HepG2 (cell line): ENCODE measurements around the gene COQ10B. TPM values are rescaled to one million over a fixed set of nuclear protein-coding genes. Genes with fewer than 3 reads are reported as not detected.

Source experiments
- ATAC-seq: fragments of 200-7000 bp; cut with Tn5 transposase; 3 replicates; pipeline ENCODE4 v1.9.1; 2020; ENCODE audit warnings: mild to moderate bottlenecking, moderate library complexity
- BruUV-seq: library from RNA; stranded (reverse); fragments of 400-500 nt; replicated peaks from 2 replicates; lab custom pipeline; 2021; lab: Mats Ljungman, UMichigan
- CTCF ChIA-PET: fragments of 300-600 bp; formaldehyde crosslinking; extraction: SDS; loops from one replicate; lab custom pipeline; 2021; ENCODE audit warnings: low total read pairs, inconsistent platforms, low intra/inter-chr PET ratio; lab: Yijun Ruan, JAX
- POLR2A ChIA-PET: fragments of 350-600 bp; sonication (Branson Sonifier 250); formaldehyde crosslinking; loops from one replicate; lab custom pipeline; 2020; ENCODE audit warnings: antibody characterized with exemption, inconsistent platforms; lab: Yijun Ruan, JAX
- DNase-seq: peaks from one replicate; pipeline ENCODE4 v3.0.0-alpha.2; 2015; ENCODE audit warnings: low spot score
- FAIRE-seq: peaks from 3 replicates; lab custom pipeline; 2011; peaks lifted over from hg19 to GRCh38; lab: Jason Lieb, UNC
- H2AFZ ChIP-seq: one replicate; pipeline ENCODE4 v1.6.1; 2011; ENCODE audit warnings: low read length, inconsistent platforms
- H3K27ac ChIP-seq: fragments of 300-600 bp; 3 replicates; pipeline ENCODE4 v1.8.0; 2011; ENCODE audit warnings: mixed run types, mild to moderate bottlenecking, mixed read lengths, low read length, inconsistent platforms; ENCODE audit not compliant: insufficient read depth; ENCODE audit errors: extremely low read length
- H3K27me3 ChIP-seq, 2 experiments: fragments of 200-600 bp in 1 of 2; 2 replicates in 1 of 2; 3 replicates in 1 of 2; pipeline versions ENCODE4 v1.6.0 to v1.8.0; 2011; ENCODE audit warnings: low read length in 2 of 2, mild to moderate bottlenecking in 2 of 2, moderate library complexity in 2 of 2, inconsistent platforms in 1 of 2; ENCODE audit not compliant: insufficient read depth in 2 of 2, control insufficient read depth in 1 of 2
- H3K36me3 ChIP-seq, 2 experiments: fragments of 200-600 bp in 1 of 2; replicated peaks in 1 of 2; 2 replicates in 1 of 2; 3 replicates in 1 of 2; pipeline versions ENCODE4 v1.5.1 to v1.8.0; 2011; ENCODE audit warnings: low read length in 2 of 2, inconsistent platforms in 1 of 2; ENCODE audit not compliant: insufficient read depth in 2 of 2, control insufficient read depth in 1 of 2
- H3K4me1 ChIP-seq: 2 replicates; pipeline ENCODE4 v1.5.1; 2012; ENCODE audit warnings: low read length, inconsistent platforms; ENCODE audit not compliant: insufficient read depth
- H3K4me2 ChIP-seq: 2 replicates; pipeline ENCODE4 v1.6.0; 2011; ENCODE audit warnings: low read depth, low read length, inconsistent platforms
- H3K4me3 ChIP-seq, 3 experiments: fragments of 200-600 bp in 1 of 3; sonication (generic), shearing (Covaris generic) in 1 of 3; replicated peaks in 1 of 3; 2 replicates each; pipeline ENCODE4 v1.5.1; 2011 to 2016; ENCODE audit warnings: low read length in 3 of 3, inconsistent platforms in 2 of 3, low read depth in 2 of 3, mild to moderate bottlenecking in 2 of 3, control low read depth in 1 of 3, mixed read lengths in 1 of 3; ENCODE audit not compliant: insufficient read depth in 1 of 3
- H3K79me2 ChIP-seq: one replicate; pipeline ENCODE4 v1.6.1; 2011; ENCODE audit warnings: low read length, inconsistent platforms; ENCODE audit not compliant: insufficient read depth
- H3K9ac ChIP-seq: 2 replicates; pipeline ENCODE4 v1.6.0; 2011; ENCODE audit warnings: mild to moderate bottlenecking, low read depth, low read length, inconsistent platforms; ENCODE audit not compliant: insufficient read depth
- H3K9me3 ChIP-seq: 2 replicates; pipeline ENCODE4 v1.5.1; 2012; ENCODE audit warnings: mild to moderate bottlenecking, low read length
- H4K20me1 ChIP-seq: 2 replicates; pipeline ENCODE4 v1.6.0; 2011; ENCODE audit warnings: inconsistent platforms, mild to moderate bottlenecking, low read length, moderate library complexity; ENCODE audit not compliant: insufficient read depth
- AGO2 ChIP-seq: fragments of 200-400 bp; formaldehyde crosslinking; optimal IDR thresholded peaks from 2 replicates; pipeline ENCODE3; 2017; ENCODE audit warnings: mild to moderate bottlenecking, low read depth, low read length, moderate library complexity
- EHMT2 ChIP-seq: fragments of 200-600 bp; sonication (generic); IDR thresholded peaks from 2 replicates; pipeline ENCODE4 v1.7.0; 2017; ENCODE audit warnings: antibody characterized with exemption, low read depth, low read length, borderline replicate concordance
- FLYWCH1 ChIP-seq: sonication (generic); formaldehyde crosslinking; IDR thresholded peaks from 2 replicates; pipeline ENCODE4 v1.8.1; 2023; ENCODE audit warnings: mild to moderate bottlenecking, missing genetic modification reagents
- HNRNPLL ChIP-seq: fragments of 200-400 bp; formaldehyde crosslinking; IDR thresholded peaks from 2 replicates; pipeline ENCODE4 v1.6.1; 2017; ENCODE audit warnings: mild to moderate bottlenecking, low read depth, low read length; ENCODE audit not compliant: poor library complexity, severe bottlenecking
- KMT2A ChIP-seq: sonication (generic); formaldehyde crosslinking; IDR thresholded peaks from 2 replicates; pipeline ENCODE4 v1.4.0; 2020; ENCODE audit warnings: missing genetic modification reagents
- MIXL1 ChIP-seq: IDR thresholded peaks from 2 replicates; pipeline ENCODE4 v1.6.1; 2016
- MXD4 ChIP-seq: IDR thresholded peaks from 2 replicates; pipeline ENCODE4 v1.6.1; 2016; ENCODE audit warnings: mild to moderate bottlenecking, missing biosample characterization, missing genetic modification reagents
- NCOR1 ChIP-seq: fragments of 200-600 bp; sonication (generic); IDR thresholded peaks from 2 replicates; pipeline ENCODE4 v1.7.0; 2017; ENCODE audit warnings: antibody characterized with exemption, low read length, borderline replicate concordance
- PCBP2 ChIP-seq: fragments of 200-400 bp; formaldehyde crosslinking; optimal IDR thresholded peaks from 2 replicates; pipeline ENCODE3; 2018; ENCODE audit warnings: low read length, low read depth; ENCODE audit not compliant: poor library complexity, severe bottlenecking
- REPIN1 ChIP-seq: sonication (generic); formaldehyde crosslinking; IDR thresholded peaks from 2 replicates; pipeline ENCODE4 v1.8.0; 2022; ENCODE audit warnings: missing genetic modification reagents, low read depth, mild to moderate bottlenecking, borderline replicate concordance
- SIN3A ChIP-seq: IDR thresholded peaks from 2 replicates; pipeline ENCODE4 v1.6.1; 2011; ENCODE audit warnings: low read depth, mild to moderate bottlenecking, control low read depth, low read length, borderline replicate concordance
- TMF1 ChIP-seq: sonication (generic); formaldehyde crosslinking; IDR thresholded peaks from 2 replicates; pipeline ENCODE4 v1.8.1; 2022; ENCODE audit warnings: low read depth, missing genetic modification reagents
- ZNF256 ChIP-seq: sonication (generic); formaldehyde crosslinking; conservative IDR thresholded peaks from 2 replicates; pipeline ENCODE4 v1.4.0; 2020; ENCODE audit warnings: missing genetic modification reagents
- WGBS: methylation state at CpG from one replicate; pipeline ENCODE4 v1.1.6; 2017; ENCODE audit warnings: low lambda C conversion rate; 5-methylcytosine and 5-hydroxymethylcytosine counted together
- in situ Hi-C: cut with HindIII; loops from 2 replicates; pipeline ENCODE4 v1.10.0; 2017; ENCODE audit warnings: low pct_unique_long_range_greater_than_20kb; ENCODE audit not compliant: extremely low pct_ligation_motif_present
- intact Hi-C: fragments of 100-400 bp; cut with micrococcal nuclease; formaldehyde crosslinking; loops from one replicate; pipeline ENCODE4 v1.10.0; 2022; ENCODE audit not compliant: unreplicated experiment
- polyA plus RNA-seq, 8 experiments: library from polyadenylated mRNA; depleted of rRNA in 3 of 8; stranded (reverse) in 7 of 8; unstranded in 1 of 8; fragments of >200 nt; fragmentation: Illumina TruSeq in 4 of 8; extraction: Trizol in 4 of 8; gene quantifications; 2 replicates each; pipeline versions ENCODE4 v1.2.1 to v1.2.3, GENCODE V29; 2011 to 2016; ENCODE audit warnings: low read depth in 4 of 8, missing spikeins in 1 of 8, mixed read lengths in 1 of 8; ENCODE audit not compliant: insufficient read depth in 1 of 8
- total RNA-seq, 5 experiments: library from RNA; depleted of rRNA; stranded (reverse); fragments of >200 nt; fragmentation: Illumina TruSeq; extraction: Trizol; gene quantifications; 2 replicates each; pipeline ENCODE4 v1.2.3, GENCODE V29; 2016; ENCODE audit warnings: low read depth in 1 of 5
- TF ChIP-seq, protein P1 (sequence below): sonication (generic); formaldehyde crosslinking; IDR thresholded peaks from 2 replicates; pipeline ENCODE4 v1.4.0; 2020; ENCODE audit warnings: missing genetic modification reagents
- TF ChIP-seq, protein P2 (sequence below): sonication (generic); formaldehyde crosslinking; IDR thresholded peaks from 2 replicates; pipeline ENCODE4 v1.5.0; 2020; ENCODE audit warnings: mild to moderate bottlenecking, missing genetic modification reagents
- TF ChIP-seq, protein P3 (sequence below): sonication (generic); formaldehyde crosslinking; IDR thresholded peaks from 2 replicates; pipeline ENCODE4 v1.4.0; 2020; ENCODE audit warnings: low read depth, mild to moderate bottlenecking, missing genetic modification reagents
- TF ChIP-seq, protein P4 (sequence below): sonication (generic); formaldehyde crosslinking; IDR thresholded peaks from 2 replicates; pipeline ENCODE4 v1.8.1; 2023; ENCODE audit warnings: mild to moderate bottlenecking, moderate library complexity, missing genetic modification reagents

COQ10B gene
- total and polyA plus RNA-seq, 2 of the 13 experiments (the other 11 are each of a cell fraction or from before 2014, with no cell fraction given): 4.6 to 34.9 TPM

DNA sequence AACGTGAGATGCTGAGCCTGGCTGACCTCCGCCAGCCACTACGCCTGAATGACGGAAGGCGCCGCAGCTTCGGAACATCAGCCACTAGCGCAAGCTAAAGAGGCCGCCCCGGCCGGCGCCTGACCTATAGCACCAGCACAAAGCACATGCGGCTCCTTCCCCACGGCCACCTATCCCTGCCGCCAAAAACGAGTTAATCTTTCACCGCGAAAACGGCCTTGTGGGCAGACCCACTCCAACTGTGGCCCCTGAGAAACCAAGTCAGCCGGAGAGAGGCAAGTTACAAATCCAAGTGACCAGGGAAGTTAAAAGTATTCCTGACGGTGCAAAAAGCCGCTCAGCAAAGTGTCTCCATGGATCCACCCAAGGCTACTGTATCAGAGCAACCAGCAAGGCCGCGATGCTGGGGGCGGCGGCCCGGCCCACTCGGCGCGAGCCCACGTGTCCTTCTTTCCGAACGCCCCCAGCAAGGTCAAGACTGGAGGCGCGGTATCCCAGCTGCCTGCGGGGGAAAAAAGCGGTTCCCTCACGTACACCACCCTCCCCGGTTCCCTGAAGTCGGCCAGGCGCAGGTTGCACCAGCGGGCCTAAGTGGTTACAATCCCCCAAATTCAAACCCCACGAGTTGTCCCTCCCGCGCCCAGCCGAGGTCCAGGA lies 45.7 kb downstream of the COQ10B start:
- Histone ChIP-seq H3K36me3 (peaks cover 16 to 60% of the 10 kb centered on the region in 2 experiments), H3K4me2 (peak overlapping the region; percentile 92), H3K27ac (peak overlapping the region; percentile 96), H3K9ac (peak overlapping the region; percentile 99), H2AFZ (no peak overlapping the region), H4K20me1 (peaks cover 67% of the 10 kb centered on the region), H3K4me1 (peaks cover 67% of the 10 kb centered on the region), H3K27me3 (no peaks in the 10 kb centered on the region; a peak in 1 of 5 replicates), H3K79me2 (peaks cover 94% of the 10 kb centered on the region), H3K9me3 (no peaks in the 10 kb centered on the region), H3K4me3 (peak overlapping the region; percentile 68 to 96 (median 95))
- ATAC-seq (peak; percentile 57), FAIRE-seq (no peak), DNase-seq (peak; percentile 57)
- BruUV-seq: no TSS peak
- in situ Hi-C loops (no loop called here), intact Hi-C loops (loop anchor here (1.0 kb wide), 2 partner anchors 46 to 64 kb away; partner anchors contain the start of genes COQ10B and SF3B1)
- 1% methylated on average over 30 of the region's 46 CpGs for WGBS
- POLR2A ChIA-PET: interaction anchor here (0.9 to 5.8 kb wide), 20 partner anchors 10 to 207 kb away, joined by 3 to 264 read pairs (median 12); partner anchors contain the start of genes COQ10B, MARS2, MOB4 and SF3B1
- CTCF ChIA-PET: no interaction called here
- TF ChIP-seq REPIN1 (CRISPR knock-in tag): no peak
- TF ChIP-seq FLYWCH1 (CRISPR knock-in tag): no peak
- TF ChIP-seq ZNF256: peak; percentile 54; the same call in 1 of the 2 replicates
- no peak for TF ChIP-seq MXD4 (CRISPR knock-in tag)
- peak; percentile 99 for TF ChIP-seq AGO2
- TF ChIP-seq KMT2A (CRISPR knock-in tag): 0 out of 2 replicates have a peak, but pooled peaks have one; percentile 71
- no peak for TF ChIP-seq EHMT2
- no peak for TF ChIP-seq TMF1 (CRISPR knock-in tag)
- TF ChIP-seq, protein P1, sequence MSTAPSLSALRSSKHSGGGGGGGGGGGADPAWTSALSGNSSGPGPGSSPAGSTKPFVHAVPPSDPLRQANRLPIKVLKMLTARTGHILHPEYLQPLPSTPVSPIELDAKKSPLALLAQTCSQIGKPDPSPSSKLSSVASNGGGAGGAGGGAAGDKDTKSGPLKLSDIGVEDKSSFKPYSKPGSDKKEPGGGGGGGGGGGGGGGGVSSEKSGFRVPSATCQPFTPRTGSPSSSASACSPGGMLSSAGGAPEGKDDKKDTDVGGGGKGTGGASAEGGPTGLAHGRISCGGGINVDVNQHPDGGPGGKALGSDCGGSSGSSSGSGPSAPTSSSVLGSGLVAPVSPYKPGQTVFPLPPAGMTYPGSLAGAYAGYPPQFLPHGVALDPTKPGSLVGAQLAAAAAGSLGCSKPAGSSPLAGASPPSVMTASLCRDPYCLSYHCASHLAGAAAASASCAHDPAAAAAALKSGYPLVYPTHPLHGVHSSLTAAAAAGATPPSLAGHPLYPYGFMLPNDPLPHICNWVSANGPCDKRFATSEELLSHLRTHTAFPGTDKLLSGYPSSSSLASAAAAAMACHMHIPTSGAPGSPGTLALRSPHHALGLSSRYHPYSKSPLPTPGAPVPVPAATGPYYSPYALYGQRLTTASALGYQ (CRISPR knock-in tag): no peak
- TF ChIP-seq, protein P2, sequence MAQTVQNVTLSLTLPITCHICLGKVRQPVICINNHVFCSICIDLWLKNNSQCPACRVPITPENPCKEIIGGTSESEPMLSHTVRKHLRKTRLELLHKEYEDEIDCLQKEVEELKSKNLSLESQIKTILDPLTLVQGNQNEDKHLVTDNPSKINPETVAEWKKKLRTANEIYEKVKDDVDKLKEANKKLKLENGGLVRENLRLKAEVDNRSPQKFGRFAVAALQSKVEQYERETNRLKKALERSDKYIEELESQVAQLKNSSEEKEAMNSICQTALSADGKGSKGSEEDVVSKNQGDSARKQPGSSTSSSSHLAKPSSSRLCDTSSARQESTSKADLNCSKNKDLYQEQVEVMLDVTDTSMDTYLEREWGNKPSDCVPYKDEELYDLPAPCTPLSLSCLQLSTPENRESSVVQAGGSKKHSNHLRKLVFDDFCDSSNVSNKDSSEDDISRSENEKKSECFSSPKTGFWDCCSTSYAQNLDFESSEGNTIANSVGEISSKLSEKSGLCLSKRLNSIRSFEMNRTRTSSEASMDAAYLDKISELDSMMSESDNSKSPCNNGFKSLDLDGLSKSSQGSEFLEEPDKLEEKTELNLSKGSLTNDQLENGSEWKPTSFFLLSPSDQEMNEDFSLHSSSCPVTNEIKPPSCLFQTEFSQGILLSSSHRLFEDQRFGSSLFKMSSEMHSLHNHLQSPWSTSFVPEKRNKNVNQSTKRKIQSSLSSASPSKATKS: peak; percentile 29; the same call in 1 of the 2 replicates
- TF ChIP-seq, protein P3, sequence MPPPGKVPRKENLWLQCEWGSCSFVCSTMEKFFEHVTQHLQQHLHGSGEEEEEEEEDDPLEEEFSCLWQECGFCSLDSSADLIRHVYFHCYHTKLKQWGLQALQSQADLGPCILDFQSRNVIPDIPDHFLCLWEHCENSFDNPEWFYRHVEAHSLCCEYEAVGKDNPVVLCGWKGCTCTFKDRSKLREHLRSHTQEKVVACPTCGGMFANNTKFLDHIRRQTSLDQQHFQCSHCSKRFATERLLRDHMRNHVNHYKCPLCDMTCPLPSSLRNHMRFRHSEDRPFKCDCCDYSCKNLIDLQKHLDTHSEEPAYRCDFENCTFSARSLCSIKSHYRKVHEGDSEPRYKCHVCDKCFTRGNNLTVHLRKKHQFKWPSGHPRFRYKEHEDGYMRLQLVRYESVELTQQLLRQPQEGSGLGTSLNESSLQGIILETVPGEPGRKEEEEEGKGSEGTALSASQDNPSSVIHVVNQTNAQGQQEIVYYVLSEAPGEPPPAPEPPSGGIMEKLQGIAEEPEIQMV (CRISPR knock-in tag): no peak
- TF ChIP-seq SIN3A: peak; percentile 74; the same call in 1 of the 2 replicates
- TF ChIP-seq MIXL1 (CRISPR knock-in tag): no peak
- TF ChIP-seq, protein P4, sequence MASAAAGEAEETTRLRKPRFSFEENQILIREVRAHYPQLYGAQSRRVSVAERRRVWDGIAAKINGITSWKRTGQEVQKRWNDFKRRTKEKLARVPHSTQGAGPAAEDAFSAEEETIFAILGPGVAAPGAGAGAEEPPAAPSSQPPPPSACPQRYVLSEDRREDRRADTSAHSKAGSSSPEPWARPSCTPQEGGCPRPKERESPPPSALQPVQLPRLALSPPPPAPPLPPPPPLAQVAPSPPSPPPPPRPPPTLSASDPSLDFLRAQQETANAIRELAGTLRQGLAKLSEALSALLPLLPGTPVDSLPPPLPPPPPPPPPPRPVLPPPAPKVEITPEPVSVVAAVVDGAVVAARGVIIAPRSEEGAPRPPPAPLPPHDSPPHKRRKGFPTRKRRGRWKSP (CRISPR knock-in tag): no peak
- TF ChIP-seq PCBP2: no peak
- 0 out of 2 replicates have a peak, but pooled peaks have one; percentile 4 for TF ChIP-seq NCOR1
- TF ChIP-seq HNRNPLL: peak; percentile 99
